GM18498 (cell line): ENCODE results near the gene SVIL.
"Not testable (repeated sequence)": the region's sequence is repeated elsewhere in the genome, so short reads cannot be mapped to it uniquely, and the experiment has no call there.

ENCODE experiments used
- ATAC-seq: cut with Tn5 transposase; IDR thresholded peaks from one replicate; pipeline ENCODE4 v1.9.1; 2021; ENCODE audit warnings: mild to moderate bottlenecking, moderate library complexity; ENCODE audit not compliant: unreplicated experiment

The SVIL gene

DNA sequence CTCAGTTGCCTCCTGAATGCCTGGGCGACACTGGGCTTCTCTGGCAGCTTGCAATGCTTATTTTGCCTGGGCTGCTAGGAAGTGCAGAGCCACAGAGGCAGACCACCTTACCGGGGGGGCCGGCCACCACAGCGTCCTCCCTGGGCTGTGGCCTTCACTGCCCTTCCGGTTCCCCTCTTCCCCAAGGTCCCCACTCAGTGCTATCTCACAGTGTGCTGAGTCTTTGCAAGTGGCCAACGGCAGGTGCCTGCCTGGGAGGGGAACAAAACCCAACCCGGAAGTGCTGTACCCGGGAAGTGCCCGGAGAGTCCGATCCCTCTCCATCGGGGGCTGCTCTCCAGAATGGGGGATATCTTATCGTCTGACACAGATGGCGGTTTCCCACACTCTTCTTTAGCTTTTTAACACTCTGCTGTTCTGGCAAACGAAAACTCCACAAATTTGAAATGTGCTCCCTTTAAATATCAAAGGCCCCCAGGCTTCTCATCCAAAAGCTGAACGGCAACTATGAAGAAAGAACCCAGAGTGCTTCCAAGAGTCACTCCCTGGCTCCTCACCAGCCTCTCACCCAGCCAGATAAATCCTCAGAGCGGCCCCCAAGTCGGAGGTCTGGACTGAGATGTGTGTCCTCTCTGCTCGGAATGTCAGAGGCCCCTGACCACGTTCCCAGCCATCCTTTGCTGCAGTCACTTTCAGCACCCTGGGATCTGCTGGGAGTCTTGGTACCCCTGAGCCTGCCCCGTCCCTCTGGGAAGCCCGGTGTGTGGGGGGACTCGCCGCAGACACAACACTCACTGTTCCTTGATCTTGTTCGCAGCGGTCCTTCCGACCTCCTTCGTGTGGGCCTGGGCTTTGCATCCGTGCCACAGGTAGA lies 165.1 kb downstream of the SVIL start:
- ATAC-seq, result no peak

DNA sequence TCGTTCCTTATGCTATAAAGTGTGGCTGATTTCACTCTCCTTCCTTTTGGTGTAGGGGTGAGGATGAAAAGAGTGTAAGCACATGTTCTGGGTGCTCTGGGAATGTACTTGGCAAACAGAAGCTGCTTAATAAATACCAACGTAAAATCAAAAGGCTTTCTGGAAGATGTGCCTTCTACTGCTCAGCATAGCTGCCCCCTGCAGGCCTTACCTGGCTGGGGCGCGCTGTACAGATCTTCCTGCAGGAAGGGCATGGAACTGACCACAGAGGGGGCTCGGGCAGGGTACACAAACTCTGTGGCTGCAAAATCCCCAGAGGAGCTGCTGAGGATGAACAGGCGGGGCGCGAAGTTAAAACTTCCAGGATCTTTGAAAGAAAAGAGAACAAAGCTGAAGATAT lies 169.4 kb downstream of the SVIL start:
- ATAC-seq, result no peak

DNA sequence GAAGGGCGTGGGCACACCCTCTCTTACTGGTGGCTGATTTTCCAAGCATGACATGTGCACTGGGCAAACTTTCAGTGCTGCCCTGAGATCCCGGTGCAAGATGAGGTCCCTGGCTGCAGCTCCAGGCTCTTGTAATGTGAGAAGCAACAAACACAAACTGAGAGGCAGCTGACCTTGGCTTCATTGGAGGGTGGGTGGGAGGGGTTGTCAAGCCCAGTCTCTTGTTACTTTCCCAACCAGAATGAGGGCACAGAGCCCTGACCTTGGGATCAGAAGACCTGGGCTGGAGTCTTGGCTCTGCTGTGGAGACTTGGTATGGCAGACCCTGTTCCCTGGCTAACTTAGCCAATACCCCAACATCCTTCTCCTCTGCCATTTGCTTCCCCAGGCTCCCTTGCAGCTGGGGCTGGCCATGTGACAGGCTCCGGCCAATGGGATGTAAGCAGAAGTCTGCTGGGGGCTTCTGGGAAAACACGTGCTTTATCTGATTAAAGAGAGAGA lies 170.1 kb downstream of the SVIL start:
- not testable (repeated sequence) for ATAC-seq

DNA sequence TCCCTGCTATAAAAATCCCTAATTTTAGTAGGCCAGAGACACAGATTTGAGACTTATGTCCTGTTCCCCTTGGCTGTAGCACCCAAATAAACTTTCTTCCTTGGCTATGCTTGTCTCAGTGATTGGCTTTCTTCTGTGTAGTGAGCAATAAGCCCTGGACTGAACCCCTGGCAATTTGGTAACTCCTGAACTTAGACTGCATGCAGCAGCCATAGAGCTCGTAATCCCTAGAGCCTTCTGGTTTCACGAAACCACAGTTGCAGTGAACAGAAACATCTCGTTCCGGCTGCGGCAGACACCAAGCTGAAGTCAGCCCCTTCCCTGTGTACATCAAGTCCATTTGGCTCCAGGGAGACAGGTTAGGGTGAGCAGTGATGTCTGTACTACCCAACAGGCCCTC lies 173.7 kb downstream of the SVIL start:
- no peak for ATAC-seq

DNA sequence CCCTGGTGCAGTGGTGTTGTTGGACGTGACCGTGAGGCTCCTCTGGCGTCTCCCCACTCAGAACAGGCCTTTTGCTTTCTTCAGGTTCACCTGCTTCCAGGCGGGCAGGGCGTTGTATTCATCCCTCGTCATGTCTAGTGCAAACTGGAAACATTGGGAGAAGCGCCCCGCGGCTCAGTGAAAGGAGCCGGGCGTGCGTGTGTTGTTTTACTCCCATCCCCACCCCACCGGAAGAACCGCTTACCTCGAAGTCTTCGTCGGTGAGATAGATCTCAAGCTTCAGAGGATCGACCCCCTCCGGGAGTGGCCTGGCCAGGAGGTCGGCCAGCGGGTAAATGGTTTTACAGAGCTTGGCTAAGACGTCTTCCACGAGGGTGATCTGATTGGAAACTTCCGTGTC lies 176.6 kb downstream of the SVIL start:
- not testable (repeated sequence) for ATAC-seq

DNA sequence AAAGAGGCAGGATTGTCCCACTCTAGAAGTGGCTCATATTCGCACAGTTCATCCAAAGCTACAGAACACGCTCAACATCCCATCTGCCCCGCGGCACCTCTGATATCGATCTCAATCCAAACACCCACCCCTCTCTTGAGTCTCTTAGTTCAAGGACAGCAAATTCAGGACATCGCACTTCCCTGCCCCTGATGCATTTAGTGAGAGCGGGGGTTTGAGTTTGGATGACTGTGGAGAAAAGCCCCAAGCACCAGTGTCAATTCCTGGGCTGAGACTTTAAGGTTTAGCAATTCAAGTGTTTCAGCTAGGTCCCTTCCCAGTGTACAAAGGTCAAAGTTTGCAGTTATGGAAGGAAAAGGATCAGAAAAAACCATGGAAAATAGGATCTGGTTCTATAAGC lies 179.7 kb downstream of the SVIL start:
- no peak for ATAC-seq

DNA sequence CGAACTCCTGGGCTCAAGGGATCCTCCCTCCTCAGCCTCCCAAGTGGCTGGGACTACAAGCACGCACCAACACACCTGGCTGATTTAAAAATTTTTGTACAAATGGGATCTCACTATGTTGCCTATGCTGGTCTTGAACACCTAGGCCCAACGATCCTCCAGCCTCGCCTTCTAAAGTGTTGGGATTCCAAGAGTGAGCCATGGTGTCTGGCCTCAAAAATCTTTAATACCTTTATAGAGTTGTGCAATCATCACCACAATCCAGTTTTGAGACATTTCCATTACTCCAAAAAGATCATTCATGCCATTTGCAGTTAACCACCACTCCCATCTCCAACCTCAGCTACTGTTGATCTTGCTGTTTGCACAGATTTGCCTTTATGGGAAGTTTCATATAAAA lies 180.5 kb downstream of the SVIL start:
- no peak for ATAC-seq

DNA sequence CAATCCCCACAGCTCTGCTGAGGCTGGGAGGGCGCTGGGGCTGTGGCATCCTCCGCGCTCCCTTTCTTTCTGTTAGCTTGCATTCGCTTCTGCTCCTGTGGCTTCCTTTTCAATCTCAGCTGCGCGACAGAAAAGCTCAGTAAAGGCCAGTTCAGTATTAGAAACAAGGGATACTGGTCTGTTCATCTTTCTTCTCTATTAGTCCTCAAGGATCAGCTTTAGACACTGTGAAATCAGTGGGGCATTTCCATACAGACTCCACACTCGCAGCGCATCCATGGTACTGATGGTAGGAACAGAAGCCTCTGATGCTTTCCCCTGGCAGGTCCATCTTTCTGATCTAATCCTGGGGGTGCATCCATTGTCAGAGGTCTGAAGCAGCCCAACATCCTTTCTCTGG lies 182.2 kb downstream of the SVIL start:
- ATAC-seq, result no peak

DNA sequence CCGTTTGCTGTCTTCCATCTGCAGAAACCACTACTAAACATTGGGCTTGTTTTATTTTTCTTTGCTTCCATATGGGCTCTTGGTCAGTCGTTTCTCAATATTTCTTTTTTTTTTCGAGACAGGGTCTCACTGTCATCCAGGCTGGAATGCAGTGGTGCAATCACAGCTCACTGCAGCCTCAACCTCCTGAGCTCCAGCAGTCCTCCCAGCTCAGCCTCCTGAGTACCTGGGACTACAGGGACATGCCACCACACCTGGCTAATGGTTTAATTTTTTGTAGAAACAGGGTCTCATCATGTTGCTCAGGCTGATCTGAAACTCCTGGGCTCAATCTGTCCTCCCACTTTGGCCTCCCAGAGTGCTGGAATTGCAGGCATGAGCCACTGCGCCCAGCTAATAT lies 182.8 kb downstream of the SVIL start:
- ATAC-seq, result no peak

DNA sequence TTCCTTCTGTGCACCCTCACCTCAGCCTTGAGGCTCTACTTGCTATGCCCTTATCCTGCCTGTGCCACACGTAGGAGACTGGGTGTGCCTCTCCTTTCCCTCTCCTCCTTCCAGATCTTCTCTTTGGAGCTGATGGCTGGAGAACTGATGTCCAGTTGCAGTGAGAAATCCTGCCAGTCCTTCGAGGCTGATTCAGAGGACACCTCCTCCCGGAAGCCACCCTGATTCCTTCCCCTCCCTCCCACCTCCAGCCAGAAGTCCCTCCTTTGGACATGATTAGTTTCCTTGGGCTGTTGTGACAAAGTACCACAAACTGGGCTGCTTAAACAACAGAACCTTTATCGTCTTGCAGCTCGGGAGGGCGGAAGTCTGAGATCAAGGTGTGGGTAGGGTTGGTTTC lies 184.4 kb downstream of the SVIL start:
- no peak for ATAC-seq

DNA sequence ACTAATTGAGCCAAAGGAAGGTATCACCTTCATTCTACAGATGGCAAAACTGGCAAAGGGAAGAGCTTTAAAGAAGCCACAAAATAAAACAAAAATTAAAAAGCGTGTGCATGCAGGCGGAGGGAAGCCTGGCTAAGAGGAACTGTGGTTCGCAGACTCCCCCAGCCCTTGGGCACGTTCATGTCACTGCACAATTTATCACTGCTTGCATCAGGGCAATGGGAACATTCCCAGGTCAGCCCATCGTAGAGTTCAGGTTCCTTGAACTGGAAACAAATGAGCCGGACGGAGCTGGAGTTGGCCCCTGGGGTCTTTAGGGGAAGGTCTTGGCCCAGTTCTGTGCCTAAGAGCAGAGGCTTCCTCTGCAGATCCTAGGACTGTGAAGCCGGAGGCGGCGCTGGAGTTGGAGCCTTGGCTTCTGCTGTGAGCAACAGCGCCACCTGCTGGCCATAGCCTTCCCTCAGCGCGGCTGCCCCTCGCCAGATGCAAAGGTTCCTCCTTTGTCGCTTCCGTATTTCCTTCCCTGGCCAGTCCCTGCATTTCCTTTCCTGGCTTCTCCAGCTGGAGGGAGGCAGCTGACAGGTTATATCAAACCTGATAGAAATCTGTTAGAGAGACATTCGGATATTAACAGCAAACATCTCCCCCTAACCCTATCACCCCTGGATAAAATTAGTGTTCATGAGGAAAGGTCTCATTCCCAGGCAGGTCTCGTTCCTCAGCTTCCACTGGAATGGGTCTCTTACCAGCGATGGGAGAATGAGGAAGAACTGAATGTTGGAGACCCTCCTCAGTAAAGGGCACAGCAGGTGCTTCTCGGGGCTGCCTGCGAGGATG lies 185.8 kb downstream of the SVIL start:
- peak; percentile 84 for ATAC-seq

DNA sequence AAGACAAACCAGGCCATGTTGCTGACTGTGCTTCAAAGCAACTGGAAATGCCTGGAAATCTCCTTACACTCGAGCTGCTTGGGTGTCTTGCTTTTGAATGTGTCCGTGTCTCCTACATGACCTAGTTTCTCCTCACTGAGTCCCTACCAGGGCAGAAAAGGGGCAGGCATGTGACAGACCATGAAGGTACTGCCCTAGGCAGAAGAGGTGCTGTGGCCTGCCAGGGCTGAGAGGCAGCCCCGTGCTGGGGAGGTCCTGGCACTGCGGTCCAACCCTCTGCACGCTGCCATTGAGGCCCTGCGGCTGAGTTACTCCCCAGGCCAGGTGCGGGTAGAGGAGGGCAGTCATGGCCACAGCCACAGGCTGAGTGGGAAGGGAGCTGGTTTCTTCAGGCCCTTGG lies 186.6 kb downstream of the SVIL start:
- ATAC-seq, result no peak

DNA sequence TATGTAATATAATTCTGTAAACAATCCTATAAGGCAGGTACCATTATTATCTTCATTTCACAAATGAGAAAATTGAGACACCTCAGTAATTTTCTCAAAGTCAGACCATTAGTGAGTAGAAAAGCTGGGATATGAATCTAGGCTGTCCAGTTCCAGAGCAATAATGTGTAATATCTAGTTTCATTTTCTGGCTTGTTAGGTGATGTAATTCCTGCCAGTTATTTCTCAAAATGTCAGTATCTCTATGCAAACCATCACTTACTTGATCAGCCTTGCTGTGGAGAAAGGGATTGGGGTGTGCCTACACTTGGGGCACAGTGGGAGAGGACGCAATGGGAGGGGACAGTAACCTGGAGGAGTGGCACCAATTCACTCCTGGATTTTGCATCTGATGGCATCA lies 188.4 kb downstream of the SVIL start:
- ATAC-seq, result no peak

DNA sequence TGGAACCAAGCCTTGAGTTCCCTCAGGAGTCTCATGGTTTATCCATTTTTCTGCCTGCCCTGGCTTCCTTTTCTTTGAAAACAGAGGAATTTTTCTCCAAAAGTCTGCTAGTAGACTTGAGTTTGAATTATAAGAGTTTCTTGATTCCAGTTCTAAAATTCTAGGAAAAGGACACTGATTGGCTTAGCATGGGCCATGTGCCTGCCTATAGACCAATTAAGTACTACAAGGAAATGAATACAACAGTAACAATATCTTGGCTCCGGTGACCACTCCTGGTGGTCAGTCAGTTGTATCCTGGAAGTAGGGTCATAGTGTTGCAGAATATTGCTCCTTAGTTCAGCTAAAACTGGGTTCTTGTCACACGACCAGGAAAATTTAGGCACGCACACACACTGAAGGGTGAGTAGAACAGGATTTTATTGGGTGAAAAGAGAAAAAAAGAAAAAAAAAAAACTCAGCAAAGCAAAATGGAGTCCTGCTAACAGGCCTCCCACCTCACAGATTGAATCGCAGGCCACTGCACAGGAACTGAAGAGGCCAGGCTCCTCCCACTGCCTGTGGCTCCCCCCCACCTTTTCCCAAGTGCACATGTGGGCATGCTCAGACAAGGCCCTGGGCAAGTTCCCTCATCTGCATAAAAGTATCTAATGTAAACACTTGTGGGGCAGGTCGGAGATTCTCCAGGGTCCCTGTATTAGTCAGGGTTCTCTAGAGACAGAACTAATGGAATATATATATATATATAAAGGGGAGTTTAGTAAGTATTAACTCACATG lies 190.8 kb downstream of the SVIL start:
- no peak for ATAC-seq

DNA sequence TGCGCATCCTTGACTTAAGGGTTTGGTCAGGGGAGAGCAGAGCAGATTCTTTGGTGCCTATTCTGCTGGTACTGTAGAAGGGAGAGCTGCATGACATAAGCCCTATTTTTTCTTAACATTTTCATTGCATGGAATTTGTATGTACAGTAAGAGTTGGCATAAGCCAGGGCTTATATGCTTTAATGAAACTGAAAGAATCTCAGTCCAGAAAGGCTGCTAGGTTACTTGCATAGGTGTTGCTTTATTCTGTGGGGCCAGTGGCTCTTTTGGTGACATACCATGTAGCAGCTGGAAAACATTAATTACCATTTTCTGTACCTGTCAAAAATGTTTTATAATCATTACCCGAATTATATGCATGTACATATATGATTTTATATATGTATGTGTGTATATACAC lies 193.8 kb downstream of the SVIL start:
- peak; percentile 59 for ATAC-seq

DNA sequence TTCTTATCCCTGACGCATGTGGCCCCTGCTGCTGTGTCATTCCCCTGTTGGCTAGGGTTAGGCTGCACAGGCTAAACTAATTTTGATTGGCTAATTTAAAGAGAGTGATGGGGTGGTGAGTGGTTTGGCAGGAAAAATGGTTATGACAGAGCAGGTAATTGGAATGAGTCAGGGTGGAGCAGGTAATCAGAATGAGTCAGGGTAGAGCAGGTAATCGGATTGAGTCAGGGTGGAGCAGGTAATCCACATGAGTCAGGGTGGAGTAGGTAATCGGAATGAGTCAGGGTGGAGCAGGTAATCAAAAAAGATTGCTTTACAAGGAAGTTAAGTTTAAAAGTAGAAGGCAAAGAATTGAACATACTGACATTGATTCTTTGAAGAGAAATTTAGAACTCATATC lies 195.8 kb downstream of the SVIL start:
- ATAC-seq, result not testable (repeated sequence)

DNA sequence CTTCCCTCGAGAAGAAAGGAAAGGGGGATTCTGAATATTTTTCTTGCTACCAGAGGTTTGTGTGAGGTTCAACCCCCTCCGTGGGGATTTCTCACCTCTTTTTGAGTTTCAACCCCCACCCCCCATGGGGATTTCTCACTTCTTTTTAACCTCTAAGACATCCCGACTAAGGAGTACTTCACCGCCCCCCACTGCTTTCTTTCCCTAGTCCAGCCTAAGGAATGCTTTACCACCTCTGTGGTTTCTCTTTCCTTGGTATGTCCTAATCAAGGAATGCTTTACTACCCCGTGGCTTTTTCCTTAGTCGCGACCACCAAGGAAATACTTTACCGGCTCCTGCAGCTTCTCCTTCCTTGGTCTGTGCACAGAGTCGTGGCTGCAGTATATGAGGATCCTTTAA lies 196.5 kb downstream of the SVIL start:
- no peak for ATAC-seq

DNA sequence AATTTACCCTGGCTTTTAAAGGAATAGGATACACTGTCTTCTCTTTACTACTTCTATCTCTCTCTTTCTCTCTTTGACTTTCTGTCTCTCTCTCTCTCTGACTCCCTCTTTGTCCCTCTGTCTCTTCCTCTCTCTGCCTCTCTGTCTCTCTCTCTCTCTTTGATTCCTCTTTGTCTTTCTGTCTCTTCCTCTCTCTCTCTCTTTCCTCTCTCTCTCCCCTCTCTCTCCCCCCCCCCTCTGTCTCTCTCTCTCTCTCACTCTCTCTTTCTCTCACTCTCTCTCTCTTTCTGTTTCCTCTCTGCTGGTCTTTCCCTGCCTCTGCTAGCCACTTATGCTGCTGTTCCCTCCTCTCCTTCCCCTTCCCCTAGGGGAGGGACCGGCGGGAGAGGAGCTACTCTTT lies 196.9 kb downstream of the SVIL start:
- ATAC-seq, result no peak

DNA sequence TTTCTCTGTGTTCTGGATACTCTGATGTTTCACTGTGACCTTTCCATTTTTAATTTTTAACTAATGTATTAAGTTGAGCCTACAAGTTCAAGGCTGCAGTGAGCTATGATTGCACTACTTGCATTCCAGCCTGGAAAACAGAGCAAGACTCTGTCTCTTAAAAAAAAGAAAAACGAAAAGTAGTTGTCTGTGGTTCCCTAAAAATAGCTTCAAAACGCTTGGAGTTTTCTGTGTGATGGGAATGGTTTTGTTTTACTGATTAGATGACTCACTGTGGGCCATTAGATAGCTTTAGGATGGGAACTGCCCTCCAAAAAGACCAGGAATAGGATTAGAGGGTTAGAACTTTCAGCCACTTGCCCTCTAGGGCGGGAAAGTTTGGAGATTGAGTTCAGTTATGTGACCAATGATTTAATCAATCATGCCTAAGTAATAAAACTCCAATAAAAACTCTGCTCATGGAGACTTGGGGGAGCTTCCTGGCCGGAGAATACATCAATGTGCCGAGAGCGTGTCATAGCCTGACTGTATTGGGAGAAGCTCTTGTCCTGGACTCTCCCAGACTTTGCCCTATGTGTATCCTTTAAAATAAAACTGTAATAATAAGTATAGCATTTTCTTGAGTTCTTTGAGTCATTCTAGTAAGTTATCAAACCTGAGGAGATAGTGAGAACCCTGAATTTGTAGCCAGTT lies 198.8 kb downstream of the SVIL start:
- ATAC-seq, result no peak

DNA sequence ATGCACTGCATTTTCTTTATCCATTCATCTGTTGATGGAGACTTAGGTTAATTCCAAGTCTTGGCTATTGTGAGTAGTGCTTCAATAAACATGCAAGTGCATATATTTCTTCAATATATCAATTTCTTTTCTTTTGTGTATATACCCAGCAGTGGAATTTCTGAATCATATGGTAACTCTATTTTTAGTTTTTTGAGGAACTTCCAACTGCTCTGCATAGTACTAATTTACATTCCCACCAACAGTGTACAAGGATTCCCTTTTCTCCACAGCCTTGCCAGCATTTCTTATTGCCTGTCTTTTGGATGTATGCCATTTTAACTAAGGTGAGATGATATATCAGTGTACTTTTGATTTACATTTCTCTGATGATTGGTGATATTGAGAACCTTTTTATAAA lies 200.7 kb downstream of the SVIL start:
- ATAC-seq, result no peak

DNA sequence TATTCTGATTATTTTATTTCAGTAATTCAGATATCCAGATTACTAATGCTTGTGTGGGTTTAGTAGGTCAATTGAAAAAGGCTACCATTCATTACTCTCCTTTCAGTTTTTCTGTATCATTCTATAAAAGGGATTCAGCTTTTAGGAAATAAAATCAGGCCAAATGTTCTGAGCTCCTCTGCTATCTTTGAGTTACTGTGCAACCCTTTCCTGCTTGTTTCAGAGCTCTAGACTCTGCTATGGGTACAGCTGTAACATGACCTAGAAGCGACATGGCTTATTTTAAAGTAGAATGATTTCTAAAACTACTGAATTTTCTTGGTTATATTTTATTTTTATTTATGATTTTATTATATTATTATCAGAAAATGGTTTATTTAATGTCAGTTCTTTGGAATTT lies 203.1 kb downstream of the SVIL start:
- ATAC-seq, result no peak
